D721Med (cell line): ENCODE data around the gene HAND1.

Experiments
- DNase-seq: peaks from one replicate; pipeline ENCODE4 v3.0.0; 2011; ENCODE audit warnings: low spot score; ENCODE audit not compliant: insufficient read length
- FAIRE-seq: peaks from 2 replicates; lab custom pipeline; 2011; peaks lifted over from hg19 to GRCh38; lab: Jason Lieb, UNC
- TF ChIP-seq, protein P1 (sequence below): IDR thresholded peaks from 2 replicates; pipeline ENCODE4 v1.5.1; 2012; ENCODE audit warnings: mild to moderate bottlenecking, control low read depth; ENCODE audit not compliant: insufficient read depth; ENCODE audit errors: missing control alignments

Gene HAND1

DNA sequence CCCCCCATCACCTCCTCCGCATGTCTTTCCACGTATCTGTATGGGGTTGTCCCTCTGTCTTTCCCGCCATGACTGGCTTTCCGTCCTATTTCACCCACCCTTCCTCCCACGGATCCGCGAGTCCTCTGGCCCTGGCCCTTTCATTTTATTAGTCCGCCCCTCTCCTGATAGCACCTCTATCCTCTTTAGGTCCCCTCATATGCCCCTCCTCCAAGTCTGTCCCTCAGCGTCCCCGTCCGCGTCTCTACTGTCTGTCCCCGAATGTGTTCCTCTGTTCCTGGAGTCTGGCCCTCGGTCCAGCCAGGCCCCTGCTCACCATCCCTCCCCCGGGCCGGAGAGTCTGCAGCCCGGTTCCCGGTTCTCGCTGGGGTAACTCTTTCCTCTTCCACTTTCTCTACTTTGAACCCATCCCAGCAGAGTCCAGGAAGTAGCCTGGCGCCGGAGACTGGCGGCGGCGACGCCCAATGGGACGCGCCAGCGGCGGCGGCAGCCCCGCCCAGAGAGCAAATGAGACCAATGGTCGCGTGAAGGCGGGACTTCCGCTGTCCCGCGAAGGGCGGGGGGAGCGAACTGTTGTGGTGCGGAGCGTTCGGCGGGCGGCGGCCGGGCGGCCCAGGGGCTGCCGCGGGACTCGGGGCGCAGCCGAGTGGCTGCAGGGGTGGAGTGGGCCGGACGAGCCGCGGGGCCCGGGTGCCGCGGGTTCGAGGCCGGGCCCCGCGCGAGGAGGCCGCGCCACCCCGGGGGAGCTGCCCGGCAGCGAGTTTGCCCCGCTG, 32.4 kb downstream of the HAND1 start, which contains the start of gene SAP30L:
TSS of gene SAP30L (plus strand) at position 576 of the 773 bp plus-strand sequence. CDS start 608 bp downstream, outside the sequence.
- peak; percentile 100 for DNase-seq
- no peak for FAIRE-seq
- TF ChIP-seq, protein P1, sequence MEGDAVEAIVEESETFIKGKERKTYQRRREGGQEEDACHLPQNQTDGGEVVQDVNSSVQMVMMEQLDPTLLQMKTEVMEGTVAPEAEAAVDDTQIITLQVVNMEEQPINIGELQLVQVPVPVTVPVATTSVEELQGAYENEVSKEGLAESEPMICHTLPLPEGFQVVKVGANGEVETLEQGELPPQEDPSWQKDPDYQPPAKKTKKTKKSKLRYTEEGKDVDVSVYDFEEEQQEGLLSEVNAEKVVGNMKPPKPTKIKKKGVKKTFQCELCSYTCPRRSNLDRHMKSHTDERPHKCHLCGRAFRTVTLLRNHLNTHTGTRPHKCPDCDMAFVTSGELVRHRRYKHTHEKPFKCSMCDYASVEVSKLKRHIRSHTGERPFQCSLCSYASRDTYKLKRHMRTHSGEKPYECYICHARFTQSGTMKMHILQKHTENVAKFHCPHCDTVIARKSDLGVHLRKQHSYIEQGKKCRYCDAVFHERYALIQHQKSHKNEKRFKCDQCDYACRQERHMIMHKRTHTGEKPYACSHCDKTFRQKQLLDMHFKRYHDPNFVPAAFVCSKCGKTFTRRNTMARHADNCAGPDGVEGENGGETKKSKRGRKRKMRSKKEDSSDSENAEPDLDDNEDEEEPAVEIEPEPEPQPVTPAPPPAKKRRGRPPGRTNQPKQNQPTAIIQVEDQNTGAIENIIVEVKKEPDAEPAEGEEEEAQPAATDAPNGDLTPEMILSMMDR = no peak

DNA sequence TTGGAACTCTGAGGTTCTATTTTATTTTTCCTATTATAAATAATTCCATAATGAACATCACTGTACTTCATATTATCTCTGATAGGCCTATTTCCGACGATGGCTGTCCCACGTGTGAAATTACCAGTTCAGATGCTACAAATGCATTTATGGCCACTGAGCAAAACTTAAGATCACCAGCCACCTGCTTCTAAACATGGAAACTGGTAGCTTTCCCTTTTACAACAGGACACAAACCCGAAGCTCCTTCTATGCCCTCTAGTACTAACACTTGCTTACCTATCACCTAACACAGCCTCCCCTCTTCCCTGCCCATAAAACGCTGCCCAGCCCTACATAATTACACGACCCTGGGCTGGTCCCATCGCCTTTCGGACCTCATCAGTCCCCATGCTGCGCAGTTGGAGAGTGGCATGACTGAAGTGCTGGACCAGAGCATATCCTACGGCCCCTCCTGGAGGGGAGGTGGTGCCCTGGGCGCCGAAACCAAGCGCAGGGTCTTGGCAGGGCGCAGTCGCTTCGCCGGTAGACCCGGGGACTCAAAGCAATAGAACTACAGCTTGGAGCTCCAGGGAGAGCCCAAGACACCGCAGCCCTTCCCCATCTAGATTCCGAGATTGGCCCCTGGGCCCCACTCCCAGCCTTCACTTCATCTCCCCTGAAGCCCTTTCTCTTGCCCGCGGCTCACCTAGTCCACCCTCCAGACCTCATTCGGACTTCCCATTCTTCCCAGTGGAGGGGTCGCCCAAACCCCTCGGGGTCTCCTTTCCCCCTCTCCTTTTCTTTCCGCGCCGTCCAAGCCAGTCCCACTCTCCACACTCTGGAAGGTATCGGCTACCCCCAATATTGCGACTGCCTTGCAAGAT, 33.2 kb downstream of the HAND1 start:
- FAIRE-seq (no peak), DNase-seq (peak; percentile 22)
- TF ChIP-seq, protein P1 = no peak

DNA sequence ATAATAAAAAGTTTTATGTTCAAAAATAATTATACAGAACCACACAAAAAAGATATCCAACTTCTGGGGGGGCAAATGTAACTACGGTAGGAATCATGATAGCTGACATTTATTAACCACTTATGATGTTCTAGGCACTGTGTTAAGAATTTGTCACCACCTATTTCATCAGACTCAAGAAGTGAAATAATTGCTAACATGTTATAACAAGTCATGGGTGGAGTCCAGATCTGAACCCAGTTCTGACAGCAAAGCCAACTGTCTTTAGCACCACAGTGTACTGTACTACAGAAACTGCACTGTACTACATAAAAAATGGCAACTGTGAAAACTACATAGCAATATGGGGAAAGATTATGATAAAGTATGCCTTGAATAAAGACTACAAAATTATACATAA, 35.2 kb downstream of the HAND1 start:
- FAIRE-seq (no peak), DNase-seq (no peak)
- TF ChIP-seq, protein P1 = no peak

DNA sequence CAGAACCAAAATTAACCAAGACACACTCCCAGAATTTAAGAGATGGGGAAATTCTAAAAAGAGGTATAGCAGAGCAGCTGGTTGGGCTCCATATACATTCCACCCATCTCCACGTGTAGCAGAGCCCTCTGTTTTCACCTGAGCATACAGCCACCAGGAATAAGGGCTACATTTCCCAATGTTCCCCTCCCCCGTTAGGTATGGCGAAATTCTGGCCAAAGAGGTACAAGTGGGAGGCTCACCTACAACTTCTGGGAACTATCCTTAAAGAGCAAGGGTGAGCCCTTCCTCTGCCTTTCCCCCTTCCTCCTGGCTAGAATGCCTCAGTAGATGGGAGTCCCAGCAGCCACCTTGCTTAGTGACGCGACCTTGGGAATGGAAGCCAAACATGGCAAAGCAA, 37.5 kb downstream of the HAND1 start:
- no peak for FAIRE-seq
- TF ChIP-seq, protein P1 = no peak
- DNase-seq = no peak

DNA sequence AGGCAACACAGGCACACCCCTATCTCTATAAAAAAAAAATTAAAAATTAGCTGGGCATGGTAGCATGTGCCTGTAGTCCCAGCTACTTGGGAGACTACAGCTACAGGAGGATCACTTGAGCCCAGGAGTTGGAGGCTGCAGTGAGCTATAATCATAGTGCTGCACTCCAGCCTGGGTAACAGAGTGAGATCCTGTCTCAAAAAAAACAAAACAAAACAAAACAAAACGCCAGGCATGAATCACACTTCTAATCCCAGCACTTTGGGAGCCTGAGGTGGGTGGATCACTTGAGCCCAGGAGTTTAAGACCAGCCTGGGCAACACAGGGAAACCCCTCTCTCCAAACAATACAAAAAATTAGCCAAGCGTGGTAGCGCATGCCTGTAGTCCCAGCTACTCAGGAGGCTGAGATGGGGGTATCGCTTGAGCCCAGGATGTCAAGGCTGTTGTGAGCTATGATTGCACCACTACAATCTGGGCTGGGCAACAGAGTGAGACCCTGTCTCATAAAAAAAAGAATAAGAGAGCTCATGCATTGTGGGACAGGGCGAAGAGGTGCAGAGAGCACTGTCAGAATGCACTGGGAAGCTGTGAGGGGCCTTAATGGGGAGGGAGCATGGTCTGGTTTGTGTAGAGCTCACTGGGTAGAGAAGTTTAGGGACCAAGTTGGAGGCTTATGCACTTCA, 40.6 kb downstream of the HAND1 start:
- FAIRE-seq (no peak), DNase-seq (no peak)
- TF ChIP-seq, protein P1 = no peak

DNA sequence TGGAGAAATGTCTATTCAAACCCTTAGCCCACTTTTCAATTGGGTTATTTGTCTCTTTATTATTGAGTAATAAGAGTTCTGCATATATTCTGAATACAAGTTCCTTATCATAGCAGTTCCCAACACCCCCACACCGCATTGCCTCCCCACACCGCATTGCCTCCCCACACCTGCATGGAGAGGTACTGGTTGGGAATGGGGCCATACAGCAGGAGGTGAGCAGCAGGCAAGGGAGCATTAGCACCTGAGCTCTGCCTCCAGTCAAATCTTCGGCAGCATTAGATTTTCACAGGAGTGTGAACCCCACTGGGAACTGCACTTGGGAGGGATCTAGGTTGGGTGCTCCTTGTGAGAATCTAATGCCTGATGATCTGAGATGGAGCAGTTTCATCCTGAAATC, 42.8 kb downstream of the HAND1 start:
- TF ChIP-seq, protein P1 = no peak
- no peak for DNase-seq
- FAIRE-seq = no peak
